GM04504 (cell line): Measurements from ENCODE around the gene CNKSR3.

Experiments
- DNase-seq: peaks from one replicate; pipeline ENCODE4 v3.0.0-alpha.2; 2012; ENCODE audit warnings: low read depth

The CNKSR3 gene

DNA sequence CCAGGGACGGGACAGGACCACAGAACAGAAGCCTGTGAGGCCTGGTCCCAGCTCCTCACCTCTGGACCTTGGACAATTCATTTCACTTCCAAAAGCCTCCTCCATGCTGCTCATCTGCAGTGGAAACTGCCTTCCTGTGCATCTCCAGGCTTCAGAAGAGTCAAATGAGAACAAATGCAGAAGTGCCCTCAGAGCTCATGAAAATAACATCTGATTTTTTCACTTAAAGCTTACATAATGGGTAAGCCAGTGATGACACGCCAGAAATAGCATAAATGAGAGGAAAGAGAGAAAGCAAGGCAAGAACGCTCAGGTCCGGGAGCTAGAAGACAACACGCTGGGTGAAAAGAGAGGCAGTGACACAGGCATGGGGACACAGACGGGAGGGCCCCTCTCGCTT lies 7.9 kb downstream of the CNKSR3 start:
- no peak for DNase-seq

DNA sequence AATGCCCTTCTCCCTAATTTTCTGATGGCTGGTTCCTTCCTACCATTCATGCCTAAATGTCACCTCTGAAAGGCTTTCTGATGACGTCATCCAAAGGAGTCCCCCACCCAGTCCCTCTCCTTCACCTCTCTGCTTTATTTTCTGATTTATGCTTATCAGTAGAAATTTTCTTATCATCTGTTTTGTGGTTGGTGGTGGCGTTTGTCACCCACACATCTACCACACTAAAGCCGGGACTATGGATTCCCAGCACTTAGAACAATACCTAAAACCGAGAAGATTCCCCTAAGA lies 9.0 kb downstream of the CNKSR3 start:
- no peak for DNase-seq

DNA sequence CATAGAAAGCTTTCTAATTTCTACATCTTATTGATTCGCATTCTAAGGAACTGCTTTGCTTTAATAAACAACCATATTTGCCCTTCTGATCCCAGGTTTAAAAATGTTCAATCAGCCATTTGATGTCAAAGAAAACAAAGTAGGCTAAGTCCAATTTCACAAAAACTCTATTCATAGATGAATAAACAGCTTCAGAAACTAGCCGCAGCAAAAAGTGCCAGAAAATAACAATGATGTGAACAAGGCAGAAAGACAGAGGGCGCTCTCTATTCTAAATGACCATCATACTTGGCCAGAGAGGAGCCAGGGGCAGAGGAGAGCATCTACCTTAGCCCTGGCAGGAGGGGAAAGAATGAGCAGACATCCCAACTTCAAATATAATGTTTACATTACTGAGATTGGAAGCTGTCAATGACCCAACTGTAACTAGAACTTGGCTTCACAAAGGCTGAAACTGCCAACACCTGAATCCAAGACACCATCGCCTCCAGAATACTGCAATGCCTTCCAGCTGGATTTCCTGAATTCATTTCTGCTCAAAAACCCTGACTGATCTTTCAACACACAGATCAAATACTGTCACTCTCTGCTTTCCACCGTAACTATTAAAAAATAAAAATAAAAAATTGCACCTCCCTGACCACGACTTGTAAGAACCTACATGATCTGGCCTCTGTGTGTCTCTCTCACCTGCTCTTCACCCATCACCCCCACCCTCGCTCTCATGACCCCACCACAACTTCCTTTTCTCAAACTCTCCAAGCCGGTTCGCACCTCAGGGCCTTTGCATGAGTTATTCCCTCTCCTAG lies 9.5 kb downstream of the CNKSR3 start:
- no peak for DNase-seq

DNA sequence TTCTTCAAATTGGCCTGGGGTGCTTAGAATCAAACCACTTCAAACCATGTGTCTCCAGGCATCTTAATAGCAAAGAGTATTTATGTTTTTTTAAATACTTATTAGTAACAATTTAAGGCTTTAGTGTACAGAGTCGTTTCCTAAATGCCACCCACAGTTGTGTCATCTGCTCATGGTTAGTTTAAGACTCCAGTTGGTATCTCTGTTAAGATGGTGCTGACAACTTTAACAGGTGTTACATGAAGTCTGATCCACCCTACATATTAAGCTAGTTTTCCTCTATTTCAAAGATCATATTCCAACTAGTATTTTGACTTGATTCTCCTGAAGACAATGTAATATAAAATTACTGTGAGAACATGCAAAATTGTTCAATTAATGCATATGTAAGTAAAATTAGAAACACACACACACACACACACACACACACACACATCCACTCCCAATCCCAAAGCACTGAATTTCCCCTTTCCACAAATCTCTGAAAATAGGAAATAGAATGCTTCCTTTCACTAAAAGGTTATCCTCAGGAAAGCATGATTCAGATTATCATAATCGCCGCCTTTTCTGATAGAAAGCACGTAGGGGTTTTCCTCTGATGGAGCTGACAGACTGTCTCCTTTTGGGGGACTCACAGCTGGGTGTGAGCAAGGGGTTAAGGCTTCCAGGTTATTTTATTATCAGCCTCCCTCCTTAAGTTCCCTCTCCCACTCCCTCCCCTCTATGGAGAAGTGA lies 10.5 kb downstream of the CNKSR3 start:
- no peak for DNase-seq

DNA sequence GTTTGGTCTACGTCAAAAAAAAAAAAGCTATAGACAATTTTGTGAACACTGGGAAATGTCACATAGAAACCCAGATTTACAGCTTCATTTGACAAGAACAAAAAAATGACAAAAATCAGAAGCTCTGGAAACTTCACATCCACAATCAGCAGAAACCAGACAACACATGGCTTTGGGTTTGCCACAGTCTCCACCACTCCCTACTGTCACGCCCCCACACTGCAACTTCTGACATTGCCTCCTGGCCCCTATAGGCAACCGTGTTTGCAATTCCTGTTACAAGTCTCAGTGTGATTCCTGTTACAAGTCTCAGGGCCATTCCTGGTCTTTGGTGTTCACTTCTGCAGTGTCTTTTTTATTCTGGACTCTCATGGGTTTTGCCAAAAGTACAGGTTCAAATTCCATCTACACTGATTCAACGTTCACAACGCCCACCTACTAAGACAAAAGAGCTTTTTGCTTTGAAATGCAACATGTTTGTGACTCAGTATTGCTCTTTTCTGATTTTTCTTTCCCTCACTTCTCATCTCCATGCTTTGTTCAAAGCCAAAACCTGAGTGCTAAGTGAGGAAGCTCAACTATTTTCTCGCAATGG lies 12.0 kb downstream of the CNKSR3 start:
- no peak for DNase-seq

DNA sequence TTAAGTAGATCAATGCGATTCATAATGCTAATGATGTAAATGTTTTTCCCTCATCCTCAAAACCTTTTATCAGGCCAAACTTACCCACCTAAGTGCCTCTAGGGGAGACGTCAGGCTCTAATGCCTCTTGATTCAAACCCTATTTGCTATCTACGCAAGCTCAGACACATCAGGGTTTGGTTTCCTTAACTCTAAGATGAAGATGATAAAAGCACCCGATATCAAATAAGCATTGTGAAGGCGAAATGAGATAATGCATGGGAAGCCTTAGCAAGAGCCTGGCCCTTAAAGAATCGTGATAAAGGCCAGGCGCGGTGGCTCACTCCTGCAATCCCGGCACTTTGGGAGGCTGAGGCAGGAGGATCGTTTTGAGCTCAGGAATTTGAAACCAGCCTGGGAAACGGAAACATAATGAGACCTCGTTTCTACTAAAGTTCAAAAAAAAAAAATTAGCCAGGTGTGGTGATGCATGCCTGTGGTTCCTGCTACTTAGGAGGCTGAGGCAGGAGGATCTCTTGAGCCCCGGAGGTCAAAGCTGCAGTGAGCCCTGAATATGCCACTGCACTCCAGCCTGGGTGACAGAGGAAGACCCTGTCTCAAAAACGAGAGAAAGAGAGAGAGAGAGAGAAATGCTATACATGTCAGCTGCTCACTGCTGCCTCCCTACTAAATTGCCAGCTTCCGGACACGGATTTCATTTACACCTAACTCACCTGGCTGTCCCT lies 13.5 kb downstream of the CNKSR3 start:
- DNase-seq: no peak

DNA sequence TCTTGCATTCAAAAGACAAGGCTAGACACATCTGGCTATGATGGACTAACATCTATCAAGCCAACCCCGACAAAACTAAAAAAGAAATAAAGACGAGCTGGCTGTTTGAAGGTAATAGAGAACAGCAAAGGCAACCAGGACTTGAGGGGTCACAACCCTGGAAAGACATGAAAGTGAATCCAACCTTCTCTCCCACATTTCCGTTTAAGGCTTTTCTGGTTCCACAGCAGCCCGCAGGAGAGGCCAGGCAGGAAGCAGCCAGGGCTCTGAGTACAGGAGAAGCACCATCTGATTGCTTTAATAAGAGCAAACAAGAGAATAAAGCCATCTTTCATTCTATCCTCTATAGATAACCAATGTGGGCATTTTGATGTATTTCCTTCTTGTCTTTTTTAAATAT lies 14.3 kb downstream of the CNKSR3 start:
- DNase-seq: no peak

DNA sequence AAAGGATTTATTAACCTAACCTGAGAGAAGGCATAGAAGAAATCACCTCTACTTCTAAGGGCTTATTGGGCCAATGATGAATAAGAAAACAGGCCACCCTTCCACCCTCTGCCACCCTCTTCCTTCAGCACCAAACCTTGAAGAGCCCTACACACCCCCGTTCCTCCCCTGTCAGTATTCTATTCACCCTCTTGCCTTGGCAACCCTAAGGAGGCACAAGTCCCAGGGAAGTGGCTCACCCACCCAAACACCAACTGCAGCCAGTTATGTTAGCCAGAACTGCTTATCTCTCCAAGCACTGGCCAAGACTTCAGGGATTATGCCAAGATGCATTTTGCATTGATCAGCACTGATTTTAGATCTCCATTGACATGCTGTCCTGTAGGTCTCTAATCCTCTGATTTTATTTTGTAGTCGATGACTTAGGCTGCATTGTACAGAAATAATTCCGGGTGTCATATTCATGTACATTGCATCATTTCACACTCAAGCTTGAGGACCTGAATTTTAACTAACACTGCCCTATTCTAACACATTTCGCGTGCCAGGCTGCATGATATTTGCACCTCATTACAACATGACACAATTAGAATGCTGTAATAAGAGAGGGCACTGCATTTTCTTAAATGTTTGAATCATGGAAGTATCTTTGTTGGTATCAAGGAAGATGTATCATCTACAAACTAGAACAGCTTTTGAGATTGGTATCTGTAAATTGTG lies 15.7 kb downstream of the CNKSR3 start:
- no peak for DNase-seq

DNA sequence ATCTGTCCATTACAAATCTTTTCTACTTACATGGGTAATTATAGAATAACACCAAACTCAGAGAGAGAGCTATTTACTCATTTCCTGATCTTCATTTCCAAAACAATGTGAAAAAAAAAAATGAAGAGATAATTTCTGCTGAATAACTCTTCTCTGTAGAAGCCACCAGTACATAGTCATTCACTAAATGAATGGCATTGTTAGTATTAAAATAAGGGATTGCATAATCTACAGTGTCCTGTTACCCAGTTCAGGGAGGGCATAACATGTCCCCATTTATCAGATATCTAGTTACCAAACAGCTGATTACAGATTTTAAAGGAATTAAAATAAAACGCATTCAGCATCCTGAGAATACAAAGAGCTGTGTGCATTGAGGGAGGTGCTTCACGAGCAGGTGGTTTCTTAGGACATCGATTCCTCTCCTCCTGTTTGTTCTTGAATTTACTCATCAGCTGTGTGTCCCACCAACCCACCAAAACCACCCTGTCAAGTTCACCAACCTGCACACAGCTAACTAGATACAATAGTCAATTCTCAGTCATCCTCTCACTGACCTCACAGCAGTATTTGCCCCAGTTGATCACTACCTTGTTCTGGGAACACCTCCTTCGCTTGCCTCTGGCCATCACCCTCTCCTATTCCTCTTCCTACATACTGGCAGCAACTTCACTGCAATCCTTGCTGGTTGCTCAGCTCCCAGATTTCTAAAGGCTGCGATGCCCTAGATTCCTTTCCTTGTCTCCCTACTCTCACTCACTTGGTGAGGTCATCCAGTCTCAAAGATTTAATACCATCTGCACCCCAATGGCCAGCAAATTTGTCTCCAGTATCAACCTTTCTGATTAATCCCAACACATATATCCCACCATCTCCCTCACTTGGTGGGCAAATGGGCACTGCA lies 18.7 kb downstream of the CNKSR3 start:
- no peak for DNase-seq

DNA sequence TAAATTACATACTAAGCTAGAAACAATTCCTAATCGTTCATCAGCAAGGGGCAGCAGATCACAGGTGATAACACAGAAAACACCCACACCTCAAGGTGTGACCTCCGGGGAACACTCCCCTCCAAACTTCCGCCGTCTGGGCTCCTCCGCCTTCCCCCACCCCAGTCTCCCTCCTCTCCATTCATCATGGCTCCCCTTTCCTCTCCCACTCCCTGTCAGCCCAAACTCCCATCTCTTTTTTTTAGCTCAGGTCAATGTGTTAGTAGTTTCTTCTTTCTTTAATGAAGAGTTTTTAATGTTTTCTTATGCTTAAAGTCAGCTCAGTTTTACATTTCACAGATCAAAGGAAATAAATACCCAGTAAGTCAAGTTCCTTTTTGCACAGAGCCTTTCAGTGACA lies 20.7 kb downstream of the CNKSR3 start:
- no peak for DNase-seq

DNA sequence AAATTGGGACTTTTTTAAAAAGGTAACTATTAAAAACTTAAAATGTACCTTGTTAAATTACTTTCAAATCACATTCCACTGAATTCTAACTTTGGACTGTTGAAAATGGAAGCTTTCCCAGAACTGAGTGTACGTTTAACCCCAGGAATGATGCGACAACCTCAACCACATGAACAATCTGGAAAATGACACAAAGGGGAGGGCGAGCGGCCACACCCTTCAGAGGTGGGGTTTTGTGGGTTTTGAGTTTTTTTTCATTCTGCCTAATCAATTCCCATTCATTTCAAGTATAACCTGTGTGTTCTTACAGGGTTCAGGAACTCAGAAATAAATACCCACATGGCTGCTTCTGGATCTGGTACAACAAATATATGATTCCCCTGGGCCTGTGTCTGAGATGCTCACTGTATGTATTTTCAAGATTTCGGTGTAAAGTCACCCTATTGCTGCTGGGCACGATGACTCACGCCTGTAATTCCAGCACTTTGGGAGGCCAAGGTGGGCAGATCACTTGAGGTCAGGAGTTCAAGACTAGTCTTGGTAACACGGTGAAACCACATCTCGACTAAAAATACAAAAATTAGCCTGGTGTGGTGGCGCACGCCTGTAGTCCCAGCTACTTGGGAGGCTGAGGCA lies 21.6 kb downstream of the CNKSR3 start:
- no peak for DNase-seq

DNA sequence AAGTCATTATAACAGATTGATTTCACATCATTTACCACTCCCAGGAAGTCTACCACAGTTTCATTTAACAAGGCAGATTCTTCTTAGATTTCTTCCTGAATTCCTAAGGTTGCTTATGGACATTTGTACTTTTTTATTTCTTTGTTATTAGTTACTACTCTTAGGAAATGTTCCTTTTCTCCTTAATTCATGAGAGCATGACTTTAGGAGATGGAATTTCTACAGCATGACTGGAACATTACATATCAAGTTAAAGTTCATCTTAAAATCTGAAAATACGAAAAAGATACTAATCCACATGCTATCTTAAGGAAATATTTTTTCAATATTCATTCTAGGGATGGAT lies 22.3 kb downstream of the CNKSR3 start:
- DNase-seq: no peak

DNA sequence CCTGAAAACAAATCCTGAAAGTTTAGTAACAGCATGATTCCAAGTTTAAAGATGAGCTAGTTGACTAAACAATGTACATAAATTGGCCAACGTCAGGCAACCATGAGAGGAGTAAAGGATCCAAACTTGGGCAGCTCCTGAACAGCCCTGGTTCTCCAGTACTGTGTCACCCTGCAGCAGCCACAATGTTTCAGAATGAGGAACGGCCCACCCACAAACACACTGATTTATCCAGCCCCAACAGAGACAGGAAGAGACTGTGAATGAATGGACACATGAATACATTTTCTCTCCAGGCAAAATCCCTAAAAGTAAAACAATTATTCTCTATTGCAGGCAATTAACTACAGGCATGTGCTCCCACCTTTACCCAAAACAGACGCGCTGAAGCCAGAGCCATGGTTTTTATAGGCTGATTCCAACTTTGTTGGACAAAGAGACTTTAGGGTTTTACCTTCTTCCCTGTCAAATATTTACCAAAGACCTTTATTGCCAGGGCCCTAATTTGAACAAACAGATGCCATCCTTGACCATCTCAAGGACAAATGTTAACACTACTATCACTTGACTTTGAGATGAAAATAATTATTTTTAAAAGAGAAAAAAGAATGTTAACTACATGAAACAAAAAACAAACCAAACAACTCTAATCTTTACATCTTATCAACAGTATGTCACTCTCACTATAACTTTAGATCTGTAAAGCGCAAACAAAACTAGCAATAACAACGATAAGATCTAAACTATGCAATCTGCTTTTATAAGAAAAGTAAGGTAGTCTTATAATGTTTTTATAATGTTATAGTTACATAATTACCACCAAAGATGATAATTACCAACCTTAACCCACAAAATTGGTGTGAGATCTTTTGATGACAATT lies 22.9 kb downstream of the CNKSR3 start:
- DNase-seq: no peak

DNA sequence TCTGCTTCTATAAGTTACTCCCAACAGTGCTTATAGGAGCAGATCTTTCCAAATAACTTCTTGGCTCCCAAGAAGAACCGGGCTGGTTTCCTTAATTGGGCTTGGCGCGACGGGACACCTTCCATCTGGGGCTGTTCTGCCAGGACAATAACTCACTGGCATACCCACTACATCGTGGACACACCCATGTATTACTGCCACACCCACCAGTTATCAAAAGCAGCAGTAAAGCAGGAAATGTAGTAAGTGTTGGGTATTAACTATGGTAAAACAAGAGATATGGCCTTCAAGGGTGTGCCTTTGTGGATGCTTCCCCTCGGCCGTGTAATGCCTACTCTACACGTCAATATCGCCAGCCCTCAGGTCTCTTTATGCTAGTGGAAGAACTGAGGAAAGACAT lies 24.7 kb downstream of the CNKSR3 start:
- no peak for DNase-seq

DNA sequence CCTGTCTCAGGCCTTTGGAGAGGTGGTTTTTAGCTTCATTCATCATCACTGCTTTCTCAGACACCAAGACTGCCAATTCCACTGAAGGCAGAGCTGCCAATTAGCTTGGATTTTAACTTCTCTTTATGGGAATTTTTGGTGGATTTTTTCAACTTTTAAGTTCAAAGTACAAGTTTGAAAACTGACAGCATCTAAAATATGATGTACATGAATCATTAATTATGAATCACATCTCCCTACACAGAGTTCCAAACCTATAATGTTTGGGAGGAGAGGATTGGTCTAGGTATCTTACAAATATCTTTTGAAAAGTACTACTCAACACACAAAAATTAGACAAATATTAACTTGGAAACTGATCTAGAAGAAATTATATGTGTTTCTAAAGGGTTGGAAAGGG lies 25.5 kb downstream of the CNKSR3 start:
- DNase-seq: no peak

DNA sequence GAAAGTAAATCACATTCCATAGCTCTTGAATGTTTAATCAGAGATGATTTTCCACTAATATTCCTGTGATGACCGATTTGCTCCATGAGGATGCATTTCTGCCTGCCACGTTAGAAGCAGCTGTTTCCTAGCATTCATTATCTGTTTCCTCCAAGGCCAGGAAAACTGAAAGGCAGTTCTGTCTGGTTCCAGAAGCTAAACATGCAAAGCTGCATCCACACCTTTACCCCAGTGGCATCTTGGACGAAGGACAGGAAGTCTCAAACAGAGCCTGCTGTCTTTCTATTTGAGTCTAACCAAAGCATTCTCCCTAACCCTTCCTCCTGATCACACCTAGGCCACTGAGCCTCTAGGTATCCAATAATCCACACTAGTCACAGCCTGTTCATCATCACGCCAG lies 27.6 kb downstream of the CNKSR3 start:
- DNase-seq: no peak

DNA sequence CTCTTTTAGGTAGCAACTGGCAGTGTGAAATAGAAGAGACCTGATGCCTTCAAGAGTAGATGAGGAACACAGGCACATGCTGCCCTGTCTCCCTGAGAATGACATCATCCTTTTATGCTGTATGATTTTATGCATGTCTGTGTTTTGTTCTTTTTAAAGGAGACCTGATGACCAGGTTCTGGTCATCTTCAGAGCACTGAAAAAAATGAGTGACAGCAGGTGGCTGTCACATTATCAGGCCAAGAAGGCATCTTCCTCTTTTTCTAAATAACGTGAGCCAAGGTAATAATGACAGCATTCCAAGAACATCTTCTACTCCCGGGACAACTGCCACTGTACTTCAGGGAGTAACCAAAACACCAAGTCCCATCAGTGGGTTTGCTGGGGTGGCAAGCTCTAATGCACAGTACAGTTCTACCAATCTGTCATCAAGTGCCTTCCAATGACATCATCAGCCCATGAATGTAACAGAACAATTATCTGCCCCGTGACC lies 28.9 kb downstream of the CNKSR3 start:
- DNase-seq: no peak

DNA sequence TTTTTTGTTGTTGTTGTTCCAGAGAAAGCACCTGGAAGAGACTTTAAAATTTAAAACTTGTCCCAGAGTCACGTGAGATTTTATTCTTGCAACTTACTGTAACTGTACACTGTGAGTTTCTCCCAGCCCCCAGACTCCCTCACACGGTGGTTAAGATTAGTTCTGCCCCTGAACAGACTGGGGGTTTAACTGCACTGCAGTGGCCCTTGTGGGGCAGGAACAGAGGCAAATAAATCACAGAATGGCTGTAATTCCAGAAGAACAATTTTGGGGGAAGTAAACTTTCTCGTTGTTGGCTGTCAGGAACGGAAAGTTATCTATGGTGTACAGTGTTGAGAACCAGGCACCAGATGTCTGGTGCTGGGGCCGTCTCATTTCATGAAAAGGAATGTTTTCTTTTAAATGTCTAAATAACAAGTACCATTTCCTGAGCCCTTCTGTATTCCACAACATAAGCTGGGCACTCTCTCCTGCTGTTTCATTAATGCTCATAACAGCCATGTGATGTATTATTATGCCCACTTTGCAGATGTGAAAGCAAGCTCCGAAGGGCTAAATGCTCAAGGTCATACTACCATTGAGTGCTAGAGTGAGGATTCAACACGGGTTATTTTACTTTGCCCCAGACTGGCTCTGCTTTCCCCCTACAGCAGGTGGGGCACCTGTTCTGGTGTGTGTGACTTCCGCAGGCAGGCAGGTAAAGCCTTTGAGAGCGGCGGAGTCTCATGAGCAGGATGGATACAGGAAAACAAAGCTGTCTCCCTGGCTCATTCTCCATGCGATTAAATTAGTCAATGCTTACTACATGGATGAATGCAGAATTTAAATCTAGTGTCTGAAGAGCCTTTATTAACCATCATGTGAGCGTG lies 30.5 kb downstream of the CNKSR3 start:
- no peak for DNase-seq

DNA sequence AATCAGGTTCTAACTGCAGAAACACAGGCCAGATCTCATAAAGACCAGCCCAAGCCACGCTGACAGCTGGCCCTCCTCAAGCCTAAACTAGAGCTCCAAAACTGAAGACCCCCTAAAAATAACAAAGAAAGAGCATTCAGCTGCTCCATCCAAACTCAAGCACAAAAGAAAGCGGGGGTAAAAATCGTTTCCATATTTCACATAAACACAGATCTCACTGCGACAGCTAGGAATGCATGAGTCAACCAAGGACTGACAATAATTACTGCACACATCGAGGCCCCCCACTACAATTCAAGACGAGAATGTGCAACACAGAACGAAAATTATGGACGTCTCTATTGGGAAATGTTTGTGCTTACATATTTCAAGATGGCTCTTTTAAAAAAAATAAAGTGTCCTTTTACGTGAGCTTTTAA lies 31.1 kb downstream of the CNKSR3 start:
- no peak for DNase-seq
